HG03097 (cell line): ENCODE measurements around the gene LRRC36.

Source experiments
- ATAC-seq: cut with Tn5 transposase; IDR thresholded peaks from one replicate; pipeline ENCODE4 v1.9.1; 2021; ENCODE audit not compliant: unreplicated experiment, low FRiP score

LRRC36 gene

DNA sequence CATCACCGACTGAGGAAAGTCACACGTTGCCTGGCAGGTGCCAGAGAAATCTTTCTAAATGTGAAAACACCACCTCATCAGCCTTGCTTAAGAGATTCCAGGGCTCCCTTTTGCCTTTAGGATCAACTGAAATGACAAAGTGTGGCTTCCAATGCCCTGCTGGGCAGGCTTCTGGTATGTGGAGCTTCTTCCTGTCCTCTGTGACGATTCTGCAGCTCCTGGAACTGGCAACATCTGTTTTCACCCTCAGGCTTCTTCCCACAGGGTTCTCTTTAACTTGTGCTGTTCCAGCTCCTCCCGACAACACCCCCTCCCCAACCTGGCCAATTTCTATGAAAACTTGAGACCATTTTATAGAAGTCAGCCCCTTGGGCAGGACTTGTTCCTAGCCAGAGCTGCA, 94.4 kb downstream of the LRRC36 start:
- no peak for ATAC-seq

DNA sequence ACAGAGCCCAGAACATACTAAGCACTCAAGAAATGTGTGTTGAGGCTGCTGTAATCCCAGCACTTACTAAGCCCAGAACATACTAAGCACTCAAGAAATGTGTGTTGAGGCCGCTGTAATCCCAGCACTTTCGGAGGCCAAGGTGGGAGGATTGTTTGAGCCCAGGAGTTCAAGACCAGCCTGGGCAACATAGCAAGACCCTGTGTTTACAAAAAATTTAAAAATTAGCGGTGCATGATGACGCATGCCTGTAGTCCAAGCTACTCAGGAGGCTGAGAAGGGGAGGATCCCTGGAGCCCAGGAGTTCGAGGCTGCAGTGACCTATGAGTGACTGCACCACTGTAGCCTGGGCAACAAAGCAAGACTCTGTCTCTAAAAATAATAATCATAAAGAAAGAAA, 96.4 kb downstream of the LRRC36 start:
- no peak for ATAC-seq

DNA sequence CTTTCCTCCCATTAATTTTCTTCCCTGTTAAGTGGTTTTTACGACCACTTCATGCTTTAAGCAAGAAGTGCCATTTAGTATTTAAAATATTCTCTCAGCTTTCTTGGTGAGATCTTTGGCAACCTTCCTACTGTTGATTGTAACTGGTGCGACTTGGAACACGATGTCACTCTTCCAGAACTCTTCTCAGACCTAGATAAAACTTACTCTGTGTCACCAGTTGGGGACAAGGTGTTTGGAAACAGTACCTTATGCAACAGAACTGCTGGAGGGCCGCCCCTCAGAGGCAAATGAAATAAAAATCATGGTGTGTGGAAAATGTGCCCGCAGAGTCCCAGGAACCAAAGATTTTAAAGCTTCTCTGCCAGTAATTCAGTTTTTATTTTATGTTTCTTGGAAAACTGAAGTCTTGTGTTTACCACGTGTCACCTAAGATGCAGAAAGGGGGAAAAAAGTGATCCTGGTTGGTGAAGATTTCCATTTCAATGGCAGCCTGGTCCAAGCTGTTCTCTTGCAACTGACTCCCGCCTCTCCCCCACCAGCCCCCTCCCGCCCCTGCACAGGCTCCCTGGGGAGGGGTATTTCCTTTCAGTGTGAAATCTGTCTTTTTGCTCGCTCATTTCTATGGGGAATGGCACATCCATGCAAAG, 97.1 kb downstream of the LRRC36 start:
- no peak for ATAC-seq

- no peak for ATAC-seq
These were observed 97.6 kb downstream of the LRRC36 start for GRCh38 chr16:67424261-67424615.

- ATAC-seq, result no peak
These were observed 98.4 kb downstream of the LRRC36 start for GRCh38 chr16:67425061-67425460.

- no peak for ATAC-seq
These were observed 99.0 kb downstream of the LRRC36 start for GRCh38 chr16:67425580-67425979.

DNA sequence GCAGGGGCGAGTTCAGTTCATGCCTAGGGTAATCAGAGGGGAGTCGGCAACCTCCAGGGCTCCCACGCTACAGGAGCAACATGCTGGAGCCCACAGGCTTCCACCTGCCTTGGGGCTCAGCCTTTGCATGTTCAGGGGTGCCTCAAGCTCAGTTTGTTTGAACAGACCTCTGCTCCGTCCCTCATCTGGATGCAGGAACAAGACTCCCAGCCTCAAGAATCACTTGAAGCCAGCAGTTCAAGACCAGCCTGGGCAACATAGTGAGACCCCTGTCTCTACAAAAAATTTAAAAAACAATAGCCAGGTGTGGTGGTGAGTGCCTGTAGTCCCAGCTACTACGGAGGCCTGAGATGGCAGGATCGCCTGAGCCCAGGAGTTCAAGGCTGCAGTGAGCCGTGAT, 99.4 kb downstream of the LRRC36 start:
- ATAC-seq, result no peak

GRCh38 chr16:67426950-67427349, 100.3 kb downstream of the LRRC36 start:
- ATAC-seq, result no peak

DNA sequence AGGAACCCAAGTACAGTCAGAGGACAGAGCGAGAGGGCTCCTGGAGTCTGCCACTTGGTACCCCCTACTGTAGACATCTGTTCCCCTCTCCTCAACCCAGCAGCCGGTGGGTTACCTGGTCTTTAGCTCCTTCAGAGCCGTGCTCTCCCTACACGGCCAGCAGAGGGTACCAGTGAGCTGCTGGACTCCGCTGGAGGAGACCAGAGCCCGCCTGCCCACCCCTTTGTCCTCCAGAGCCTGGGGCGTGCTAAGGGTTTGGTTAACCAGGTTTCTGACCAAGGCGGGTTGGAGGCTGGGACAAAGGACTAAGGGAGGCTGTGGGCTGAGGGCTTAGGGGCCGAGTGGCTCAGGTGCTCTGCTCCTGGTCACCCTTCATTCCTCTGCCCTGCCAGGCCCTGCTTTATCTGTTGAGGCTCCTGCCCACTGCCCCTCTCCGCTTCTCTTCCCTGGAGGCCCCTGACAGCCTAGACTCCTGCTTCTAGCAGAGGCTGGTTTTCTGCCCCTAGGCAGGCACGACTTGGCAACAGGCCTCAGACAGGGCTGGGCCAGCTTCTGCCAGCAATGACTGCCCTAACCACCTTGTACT, 101.6 kb downstream of the LRRC36 start:
- ATAC-seq, result no peak

DNA sequence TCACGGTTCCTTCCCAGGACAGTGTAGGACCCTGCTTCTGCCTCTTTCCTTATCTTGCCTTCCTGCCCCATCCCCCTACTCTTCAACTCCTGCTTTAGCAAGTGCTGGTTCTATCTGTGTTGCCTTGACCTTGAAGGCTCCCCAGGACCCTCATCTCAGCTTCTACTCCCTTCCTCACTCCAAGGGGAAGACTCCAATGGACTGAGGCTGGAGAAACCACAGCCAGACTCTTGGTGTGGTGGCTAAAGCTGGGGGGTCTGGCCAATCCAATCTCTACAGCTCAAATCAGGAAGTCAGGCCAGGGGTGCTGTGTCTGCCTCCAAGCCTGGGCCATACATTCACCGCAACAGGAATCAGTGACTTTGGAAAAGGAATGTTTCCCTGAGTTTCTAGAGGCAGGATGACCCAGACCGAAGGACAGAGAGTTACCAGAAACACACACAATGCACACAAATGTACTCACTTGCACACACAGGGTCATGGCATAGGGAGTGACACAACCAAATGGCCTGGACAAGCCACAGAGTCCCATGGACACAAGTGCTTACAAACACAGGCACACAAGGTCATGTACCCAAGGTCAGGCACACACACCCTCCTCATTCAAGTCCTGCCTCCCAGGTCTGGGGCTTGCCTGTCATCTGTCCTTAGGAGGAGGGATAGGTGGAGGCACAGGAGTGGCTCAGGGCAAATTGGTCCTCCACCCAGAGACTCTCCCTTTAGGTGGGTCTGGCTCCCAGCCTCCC, 102.6 kb downstream of the LRRC36 start:
- ATAC-seq, result no peak

DNA sequence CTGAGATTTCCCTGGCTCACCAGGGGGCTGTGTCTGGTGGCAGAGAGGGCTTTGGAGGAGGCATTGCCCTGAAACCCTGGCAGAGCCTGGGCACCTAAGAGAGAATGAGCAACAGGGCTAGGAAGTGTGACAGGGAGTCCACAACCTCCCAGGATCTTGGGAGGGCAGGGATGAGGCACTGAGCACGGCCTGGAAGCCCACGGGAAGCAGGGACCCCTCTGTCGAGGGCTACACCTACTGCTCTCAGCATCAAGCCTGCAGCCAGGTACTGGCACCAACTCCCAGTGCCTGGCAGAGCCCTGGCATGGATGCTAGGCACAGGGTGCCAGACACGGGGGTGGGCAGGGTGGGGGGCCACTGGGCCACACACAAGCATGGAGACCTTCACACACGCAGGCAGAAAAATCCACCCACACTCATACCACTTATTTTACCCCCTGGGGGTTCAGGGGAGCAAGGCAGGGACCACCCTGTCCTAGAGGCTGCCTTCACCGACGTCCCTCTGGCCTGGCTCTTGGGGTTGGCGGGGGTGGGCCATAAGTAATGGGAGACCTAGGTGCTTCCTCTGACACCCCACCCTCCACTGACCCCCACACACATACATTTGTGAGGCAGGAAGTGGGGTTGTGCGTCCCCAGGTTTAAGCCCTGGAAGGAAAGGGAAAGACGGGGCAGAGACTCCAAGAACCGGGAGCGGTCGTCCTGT, 103.3 kb downstream of the LRRC36 start:
- ATAC-seq, result no peak

GRCh38 chr16:67430504-67430976, 103.9 kb downstream of the LRRC36 start:
- ATAC-seq, result no peak

GRCh38 chr16:67430977-67431774, 104.6 kb downstream of the LRRC36 start, which contains the start of gene HSD11B2:
Gene HSD11B2, plus strand, starts transcription at chr16:67431121. Its CDS starts 128 bp downstream, at chr16:67431249.
- no peak for ATAC-seq

GRCh38 chr16:67431775-67432505, 105.3 kb downstream of the LRRC36 start:
- ATAC-seq, result no peak

DNA sequence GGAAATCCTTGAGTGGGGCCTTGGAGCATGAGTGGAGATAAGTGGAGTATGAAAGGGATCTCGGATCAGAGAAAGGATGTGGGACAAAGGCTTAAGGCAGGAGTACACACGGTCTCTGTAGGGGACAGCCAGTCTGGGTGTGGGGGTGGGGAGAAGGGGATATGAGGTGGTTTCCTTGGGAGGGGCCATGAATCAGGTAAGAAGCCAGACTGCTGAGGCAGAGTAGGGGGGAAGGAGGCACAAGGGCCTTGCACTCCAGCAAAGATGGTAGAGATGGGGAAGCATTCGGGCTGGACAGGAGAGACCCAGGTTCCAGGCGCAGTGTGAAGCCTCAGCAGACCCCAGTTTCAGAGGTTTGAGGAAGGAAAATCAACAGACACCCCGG, 105.9 kb downstream of the LRRC36 start:
- ATAC-seq, result no peak

DNA sequence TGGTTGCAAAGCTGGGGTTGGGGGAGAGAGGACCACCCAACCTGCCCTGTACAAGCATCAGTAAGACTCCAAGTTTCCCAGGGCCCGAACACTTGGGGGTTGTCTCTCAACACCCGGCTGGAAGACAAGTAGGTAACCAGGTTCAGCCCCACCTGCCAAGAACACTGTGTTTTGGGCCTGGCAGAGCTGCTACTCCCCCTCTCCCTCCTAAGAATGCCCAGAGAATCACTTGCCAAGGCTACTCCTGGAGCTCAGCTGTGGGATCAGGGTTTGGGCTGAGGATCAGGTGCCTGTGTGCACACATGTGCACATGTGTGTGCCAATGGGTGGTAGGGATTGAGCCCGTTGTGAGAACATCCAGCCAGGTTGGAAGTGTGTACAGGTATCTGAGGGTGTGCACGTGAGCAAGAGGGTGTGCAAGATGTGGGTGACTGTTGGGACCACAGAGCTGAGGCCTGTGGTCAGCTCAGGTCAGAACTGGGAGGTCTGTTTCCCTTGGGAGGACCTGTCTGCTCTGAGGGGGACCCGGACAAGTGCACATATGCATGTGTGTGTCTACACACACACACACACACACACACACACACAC, 106.6 kb downstream of the LRRC36 start:
- ATAC-seq, result no peak
